T-helper 22 cell (primary cell): ENCODE results near the gene UBE2U.
"Not testable (repeated sequence)": the region's sequence is repeated elsewhere in the genome, so short reads cannot be mapped to it uniquely, and the experiment has no call there.

ENCODE experiments used
- DNase-seq: peaks from one replicate; pipeline ENCODE4 v3.0.0-alpha.2; 2020; ENCODE audit warnings: low read depth

Gene UBE2U

DNA sequence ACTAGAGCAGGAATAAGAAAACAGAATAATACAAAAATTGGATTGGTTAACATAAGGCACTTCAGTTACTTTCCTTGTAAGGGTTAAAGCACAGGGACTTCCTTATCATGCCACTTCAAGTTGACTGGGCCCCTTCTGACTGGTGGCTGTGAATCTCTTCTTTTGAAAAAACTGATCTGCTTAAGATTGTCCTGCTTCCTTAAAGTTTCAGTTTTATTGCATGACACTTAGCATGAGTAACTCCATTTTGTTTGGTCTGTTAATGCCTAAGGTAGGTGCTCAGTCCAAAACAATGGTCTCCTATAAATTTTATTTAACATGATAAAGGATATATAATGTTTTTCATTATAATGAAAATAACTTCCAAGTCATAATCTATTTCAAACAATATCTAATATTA, 37.6 kb downstream of the UBE2U start:
- DNase-seq = no peak

DNA sequence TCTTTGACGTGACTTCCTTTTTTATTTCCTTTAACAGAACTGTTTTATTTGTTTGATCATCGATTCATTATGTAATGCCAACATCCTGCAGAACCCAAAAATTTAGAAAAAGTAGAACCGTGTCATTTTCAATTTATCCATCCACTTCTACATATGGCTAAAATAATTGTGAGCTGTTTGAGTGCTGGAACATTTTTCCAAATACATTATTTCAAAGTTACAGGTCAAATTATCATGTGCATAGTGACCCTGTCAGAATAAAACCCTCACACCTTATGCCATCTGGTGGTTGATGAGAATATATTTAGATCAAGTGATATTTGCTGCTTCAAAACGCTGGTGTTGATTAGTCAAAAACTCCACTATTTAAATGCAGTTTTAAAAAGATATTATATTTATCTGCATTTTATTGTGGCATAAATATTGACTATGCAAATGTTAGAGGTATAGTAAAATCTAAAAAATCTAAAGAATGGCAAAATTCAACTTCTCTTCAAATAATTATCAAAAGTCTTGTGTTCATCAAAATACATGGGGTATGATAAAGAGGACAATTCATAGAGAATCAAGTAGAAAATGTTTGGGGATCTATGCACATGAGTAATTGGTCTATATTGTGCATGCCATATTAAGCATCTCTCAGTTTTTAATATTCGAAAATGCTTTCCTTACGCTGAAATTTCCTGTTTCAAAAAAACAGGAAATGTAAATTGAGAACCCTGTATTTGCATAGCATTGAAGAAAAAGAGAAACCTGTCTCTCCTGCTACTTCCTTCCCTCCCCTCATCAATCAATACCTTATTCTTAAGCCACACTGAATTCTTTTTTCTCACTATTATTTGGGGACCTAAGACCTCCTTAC, 39.7 kb downstream of the UBE2U start:
- no peak for DNase-seq

DNA sequence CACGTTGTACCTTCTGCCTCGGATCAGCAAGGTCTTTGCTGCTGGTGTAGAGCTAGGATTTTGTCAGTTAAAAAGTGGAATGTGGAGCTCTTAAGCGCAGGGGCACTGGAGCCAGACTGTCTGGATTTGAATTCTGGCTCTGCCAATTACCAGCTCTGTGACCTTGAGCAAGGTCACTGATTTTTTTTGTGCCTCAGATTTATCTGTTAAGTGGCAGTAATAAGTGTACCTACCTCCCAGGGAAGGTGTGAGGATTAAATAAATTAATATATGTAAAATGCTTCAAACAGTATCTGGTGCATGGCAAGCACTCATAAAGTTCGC, 40.3 kb downstream of the UBE2U start:
- DNase-seq = no peak

DNA sequence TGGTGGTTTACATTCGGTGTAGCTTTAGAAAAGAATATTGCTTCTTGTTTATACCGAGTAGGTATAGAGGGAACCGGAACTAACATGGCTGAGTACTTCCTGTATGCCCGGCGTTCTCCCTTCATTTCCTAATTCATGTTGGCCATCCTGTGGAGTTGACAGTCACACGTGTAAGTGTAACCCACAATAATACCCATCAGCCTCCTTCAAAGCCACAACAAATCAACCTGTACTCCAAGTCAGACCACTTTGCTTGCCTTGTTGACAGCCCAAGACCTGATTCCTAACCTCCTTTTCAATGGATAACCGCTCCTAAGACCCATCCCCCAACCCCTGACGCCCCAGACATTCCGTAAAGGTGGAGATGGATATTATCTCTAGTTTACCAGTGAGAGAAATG, 42.1 kb downstream of the UBE2U start:
- no peak for DNase-seq

DNA sequence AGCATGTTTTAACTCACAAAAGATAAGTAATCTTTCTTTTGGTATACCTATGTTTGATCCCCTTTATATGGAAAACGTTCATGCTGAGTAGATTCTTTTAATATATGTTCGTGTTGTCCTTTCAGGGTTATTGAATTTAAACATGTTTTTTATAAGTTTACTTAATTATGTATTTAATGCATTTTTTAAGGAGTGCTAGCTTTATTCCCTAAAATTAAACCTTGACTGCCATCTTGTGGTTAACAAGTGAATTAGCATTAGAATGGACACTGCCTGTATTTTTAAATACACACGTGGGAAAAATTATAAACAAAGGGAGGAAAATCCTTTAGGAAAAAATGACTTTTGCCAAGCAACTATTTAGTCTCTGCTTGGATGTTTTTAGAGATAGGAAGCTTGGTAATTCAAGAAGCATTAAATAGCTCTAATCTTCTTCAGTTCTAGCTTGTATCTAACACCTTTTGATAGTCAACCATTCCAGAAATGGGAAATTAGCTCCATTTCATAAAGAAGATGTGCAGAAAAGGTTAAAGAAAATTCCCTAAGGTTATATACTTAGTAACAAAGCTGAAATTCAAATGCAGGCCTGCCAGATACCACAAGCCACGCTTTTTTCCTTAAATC, 43.0 kb downstream of the UBE2U start:
- no peak for DNase-seq

DNA sequence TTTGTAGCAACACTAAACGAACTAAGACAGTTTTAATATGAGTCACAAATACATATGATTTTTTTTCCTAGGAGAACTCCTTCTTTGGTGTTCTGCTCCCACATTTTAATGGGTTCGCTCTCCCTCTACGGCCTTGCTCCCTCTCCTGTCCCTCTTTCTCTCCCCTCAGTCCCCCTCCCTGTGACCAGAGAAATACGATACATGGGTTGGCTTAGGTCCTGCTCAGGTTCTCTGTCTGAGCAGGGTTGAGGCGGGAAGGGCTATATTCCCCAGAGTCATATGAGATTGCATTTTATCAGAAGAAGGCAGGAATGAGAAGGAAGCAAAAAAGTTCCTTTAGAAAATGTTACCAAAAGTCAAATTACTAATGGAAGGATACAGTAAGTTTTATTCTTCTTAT, 44.6 kb downstream of the UBE2U start:
- no peak for DNase-seq

DNA sequence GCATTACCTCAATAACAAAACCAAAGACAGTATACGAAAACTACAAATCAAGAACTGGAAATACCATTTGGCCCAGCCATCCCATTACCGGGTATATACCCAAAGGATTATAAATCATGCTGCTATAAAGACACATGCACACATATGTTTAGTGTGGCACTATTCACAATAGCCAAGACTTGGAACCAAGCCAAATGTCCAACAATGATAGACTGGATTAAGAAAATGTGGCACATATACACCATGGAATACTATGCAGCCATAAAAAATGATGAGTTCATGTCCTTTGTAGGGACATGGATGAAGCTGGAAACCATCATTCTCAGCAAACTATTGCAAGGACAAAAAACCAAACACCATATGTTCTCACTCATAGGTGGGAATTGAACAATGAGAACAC, 47.0 kb downstream of the UBE2U start:
- DNase-seq = not testable (repeated sequence)

DNA sequence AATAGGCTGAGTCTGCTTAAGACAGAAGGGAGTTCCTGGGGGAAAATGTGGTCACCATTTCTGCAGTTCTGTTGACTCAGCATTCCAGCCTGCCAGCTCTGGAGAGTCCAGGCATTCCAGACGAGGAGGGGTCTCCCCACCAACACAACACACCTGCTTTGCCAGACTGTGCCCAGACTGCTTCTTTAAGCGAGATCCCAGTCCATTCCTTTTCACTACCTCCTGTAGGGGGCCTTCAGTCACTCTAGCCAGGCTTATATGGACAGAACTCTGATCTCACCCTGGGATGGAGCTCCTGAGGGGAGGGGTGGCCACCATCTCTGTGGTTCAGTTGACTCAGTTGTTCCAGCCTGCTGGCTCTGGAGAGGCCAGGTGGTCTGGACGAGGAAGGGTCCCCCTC, 48.5 kb downstream of the UBE2U start:
- DNase-seq = no peak

DNA sequence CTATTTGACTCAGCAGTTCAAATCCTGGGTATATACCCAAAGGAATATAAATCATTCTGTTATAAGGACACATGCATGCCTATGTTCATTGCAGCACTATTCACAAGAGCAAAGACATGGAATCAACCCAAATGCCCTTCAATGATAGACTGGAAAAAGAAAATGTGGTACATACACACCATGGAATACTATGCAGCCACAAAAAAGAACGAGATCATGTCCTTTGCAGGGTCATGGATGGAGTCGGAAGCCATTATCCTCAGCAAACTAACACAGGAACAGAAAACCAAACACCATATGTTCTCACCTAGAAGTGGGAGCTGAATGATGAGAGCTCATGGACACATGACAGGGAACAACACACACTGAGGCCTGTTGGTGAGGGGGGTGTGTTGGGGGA, 53.8 kb downstream of the UBE2U start:
- not testable (repeated sequence) for DNase-seq

DNA sequence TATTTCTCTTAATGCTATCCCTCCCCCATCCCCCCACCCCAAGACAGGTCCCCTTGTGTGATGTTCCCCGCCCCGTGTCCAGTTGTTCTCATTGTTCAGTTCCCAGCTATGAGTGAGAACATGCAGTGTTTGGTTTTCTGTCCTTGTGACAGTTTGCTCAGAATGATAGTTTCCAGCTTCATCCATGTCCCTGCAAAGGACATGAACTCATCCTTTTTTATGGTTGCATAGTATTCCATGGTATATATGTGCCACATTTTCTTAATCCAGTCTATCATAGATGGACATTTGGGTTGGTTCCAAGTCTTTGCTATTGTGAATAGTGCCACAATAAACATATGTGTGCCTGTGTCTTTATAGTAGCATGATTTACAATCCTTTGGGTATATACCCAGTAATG, 55.0 kb downstream of the UBE2U start:
- not testable (repeated sequence) for DNase-seq

DNA sequence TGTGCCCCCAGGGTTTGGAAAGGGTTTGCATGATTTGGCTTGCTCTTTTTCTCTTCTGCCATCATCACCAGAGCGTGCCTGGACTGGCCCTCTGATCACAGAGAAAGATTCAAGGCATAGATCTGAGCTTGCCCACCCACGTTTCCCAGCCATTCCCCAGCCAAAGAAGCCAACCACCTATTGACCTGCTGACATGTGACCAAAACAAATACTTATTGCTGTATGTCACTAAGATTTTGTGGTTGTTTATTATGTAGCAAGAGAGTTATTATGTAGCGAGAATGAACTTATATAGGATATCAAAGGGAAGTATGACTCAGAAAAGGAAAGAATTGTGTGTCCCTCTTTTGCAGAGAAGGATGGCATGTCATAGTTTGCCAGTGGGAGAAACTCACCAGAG, 59.9 kb downstream of the UBE2U start:
- DNase-seq = no peak

DNA sequence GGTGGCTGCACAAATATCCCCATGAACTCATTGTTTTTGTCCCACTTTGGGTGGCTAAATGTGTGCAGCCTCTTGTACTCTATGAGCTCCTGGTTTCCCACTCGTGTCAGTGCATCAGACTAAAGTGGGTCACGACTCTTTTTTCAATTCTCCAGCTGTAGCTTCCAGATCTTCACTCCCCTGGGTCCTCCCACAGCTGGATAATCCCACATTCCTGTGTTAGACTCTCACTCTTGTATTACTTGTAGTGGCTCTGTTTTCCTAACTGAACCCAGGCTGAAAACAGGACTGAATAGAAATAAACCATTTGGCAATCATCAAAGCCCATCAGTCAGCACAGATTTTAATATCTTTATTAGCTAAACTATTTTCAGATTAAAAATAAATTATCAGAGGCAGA, 60.4 kb downstream of the UBE2U start:
- no peak for DNase-seq

DNA sequence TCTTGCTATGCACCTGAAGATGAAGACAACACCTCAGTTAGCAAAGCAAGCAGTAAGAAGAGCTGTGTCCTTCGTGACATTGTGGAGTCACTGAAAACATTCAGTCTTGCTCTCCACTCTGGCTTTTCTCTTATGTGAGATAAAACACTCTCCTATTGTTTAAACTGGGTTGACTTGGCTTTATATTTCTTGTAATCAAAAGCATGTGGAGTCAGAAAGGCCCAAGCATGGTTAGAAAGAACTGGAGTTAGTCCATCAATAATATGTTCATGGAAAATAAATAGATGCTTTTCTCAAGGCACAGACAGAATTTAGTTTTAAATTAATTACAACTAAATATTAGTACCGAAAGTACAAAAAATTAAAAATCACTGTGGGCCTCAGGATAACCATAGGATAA, 61.7 kb downstream of the UBE2U start:
- no peak for DNase-seq

DNA sequence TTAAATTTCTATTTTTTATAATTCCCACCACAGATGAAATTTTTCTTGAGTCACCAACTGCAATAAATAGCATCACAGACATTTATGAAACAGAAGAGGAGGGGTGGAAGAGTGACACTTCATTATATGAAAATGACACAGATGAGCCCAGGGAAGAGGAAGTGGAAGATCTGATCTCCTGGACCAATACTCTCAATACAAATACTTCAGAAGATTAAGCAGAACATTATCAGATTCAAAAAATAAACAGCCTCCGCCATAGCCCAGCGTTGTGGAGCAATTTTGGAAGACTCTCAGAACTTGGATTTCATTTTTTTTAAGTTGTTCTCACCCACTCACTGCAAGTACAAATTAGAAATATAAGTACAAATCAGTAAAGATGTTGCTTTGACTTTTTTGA, 63.6 kb downstream of the UBE2U start:
- DNase-seq = no peak

DNA sequence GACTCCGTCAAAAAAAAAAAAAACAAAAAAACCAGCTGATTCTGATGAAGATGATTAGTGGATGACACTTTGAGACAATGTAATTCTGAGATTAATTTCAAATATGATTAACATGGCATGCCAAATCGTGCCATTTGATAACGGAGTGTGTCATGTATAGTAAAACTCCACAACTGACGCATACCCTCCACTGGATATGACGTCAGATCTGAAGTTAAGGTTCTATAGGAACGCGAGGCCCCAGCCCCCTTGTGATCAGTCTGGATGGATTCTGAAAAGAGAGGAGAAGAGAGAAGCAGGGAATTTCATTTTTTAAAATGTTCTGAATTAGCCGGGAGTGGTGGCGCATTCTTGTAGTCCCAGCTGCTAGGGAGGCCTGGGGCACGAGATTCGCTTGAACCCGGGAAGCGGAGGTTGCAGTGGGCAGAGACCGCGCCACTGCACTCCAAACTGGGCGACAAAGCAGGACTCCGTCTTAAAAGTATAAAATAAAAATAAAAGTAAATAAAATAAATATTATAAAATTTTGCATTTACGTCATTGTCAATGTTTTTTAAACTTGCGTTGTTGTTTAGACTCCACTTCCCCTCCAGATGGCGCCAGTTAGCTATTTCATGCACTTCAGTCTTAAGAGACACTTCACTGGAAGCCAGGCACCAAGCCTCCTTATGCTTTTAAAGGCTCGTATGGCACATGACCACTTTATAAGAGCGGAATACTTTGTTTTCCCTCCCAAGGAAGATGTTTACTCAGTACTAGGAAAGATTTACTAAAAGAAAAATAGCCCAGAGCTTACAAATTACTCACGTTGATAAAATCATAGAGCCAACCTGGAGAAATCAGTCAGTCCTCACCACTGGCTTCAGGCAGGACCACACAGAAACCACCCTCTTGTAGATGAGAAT, 65.5 kb downstream of the UBE2U start:
- peak; percentile 23 for DNase-seq

DNA sequence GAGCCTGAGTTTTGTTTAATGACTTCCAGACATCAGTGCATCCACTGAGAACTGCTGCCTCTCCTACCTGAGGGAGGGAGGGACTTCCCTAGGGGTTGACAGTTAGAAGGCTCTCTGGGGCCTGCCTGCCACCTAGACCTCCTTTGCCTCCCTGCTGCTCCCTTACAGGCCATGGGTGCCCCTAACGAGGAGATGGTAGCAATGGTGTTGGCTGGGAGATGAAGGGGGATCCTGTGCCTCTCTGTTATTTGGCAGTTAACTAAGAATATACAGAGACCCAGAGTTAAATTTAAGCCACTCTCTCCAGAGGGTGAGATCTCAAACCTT, 66.1 kb downstream of the UBE2U start:
- DNase-seq = no peak

DNA sequence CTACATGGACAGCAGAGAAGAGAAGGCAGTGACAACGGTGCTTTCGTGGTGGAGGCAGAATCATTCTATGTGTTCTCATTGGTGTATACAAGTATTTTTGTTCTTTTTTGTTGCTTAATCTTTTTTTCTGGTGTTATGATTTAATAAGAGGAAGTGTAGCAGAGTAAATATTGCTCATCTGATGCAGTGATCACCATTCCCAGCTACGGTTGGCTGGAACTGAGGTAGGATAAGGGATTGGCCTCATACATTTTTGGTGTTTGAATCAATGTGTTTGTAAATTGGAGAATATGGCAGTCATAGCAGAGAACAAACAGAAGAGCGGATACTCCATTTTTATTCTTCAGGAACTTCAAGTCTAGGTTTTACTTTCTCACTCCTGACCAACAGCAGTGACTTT, 76.6 kb downstream of the UBE2U start:
- DNase-seq = no peak

DNA sequence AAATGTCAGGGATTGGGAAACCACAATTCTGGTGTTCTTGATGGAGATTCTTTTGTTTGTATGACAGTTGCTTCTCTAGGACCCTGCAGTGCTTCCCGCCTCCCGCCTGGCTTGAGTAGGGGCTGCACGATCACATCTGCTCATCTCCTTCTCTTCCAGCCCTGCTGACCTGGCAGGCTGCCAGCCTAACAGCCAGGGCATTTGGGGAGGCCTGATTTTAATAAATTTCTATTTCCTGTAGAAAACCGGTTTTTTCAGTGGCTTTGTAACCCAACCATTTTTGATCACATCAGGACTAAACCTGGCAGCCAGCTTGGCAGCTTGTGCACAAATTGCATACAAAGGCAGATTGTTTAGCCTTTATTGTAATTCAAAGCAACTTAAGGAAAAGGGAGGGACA, 78.9 kb downstream of the UBE2U start:
- no peak for DNase-seq

DNA sequence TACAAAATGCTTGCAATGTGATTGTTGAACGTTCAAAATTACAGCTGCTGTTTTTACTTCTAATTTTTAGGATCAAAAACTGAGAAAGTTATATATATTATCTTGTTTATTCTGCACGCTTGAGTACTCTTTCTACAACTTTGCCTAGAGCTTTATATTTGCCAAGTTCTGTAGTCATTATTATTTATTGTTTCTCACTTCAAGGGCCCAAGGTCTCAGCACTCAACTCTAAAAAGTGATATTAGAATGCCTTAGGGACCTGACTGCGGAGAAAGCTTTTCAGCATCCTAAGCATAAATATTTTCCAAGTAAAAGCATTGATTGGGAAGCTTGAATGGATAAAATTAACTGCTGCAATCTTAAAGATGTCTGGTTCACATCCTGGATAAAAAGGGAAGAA, 83.6 kb downstream of the UBE2U start:
- DNase-seq = no peak

DNA sequence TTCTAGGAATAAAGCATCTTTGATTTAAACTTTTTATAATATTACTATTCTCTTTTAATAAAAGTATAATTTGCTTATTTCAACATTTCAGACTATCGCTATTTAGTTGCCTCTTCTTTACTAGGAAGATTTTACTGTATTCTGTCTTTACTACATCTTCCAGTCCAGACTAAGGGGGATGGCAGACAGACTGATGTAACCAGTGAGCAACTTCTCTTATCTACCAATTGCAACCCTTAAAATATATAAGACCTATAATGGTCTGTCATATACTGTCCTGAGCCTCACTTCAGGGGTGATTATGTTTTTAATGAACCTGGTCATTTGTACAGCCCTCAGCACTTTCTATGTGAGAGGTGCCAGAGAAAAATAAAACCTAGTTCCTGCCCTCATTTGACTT, 87.0 kb downstream of the UBE2U start:
- DNase-seq = no peak

DNA sequence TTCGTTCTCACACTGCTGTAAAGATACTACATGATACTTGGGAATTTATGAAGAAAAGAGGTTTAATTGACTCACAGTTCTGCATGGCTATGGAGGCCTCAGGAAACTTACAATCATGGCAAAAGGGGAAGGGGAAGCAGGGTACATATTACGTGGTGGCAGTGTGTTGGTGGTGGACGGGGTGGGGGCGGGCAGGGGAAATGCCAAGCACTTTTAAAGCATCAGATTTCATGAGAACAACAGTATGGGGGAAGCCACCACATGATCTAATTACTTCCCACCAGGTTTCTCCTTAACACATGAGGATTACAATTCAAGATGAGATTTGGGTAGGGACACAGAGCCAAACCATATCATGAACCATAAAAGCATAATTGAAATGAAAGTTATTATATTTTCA, 88.5 kb downstream of the UBE2U start:
- DNase-seq = no peak

DNA sequence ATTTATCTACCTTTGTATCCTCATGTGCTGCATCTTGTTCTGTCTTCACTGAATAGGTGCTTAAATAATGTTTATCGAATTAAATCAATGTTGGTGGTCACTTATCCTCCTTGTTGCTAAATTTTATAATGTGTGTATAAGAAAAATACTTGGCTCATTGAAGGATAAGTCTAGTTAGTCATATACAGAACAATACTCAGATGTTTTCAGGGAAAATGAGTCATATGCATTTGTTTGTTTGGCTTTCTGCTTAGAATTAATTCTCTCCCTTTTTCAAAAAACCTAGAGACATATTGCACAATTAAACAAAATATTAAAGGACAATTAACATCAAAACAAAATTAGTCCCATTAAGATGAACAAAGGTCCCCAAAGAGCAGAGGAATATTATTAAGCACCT, 89.0 kb downstream of the UBE2U start:
- DNase-seq = no peak

DNA sequence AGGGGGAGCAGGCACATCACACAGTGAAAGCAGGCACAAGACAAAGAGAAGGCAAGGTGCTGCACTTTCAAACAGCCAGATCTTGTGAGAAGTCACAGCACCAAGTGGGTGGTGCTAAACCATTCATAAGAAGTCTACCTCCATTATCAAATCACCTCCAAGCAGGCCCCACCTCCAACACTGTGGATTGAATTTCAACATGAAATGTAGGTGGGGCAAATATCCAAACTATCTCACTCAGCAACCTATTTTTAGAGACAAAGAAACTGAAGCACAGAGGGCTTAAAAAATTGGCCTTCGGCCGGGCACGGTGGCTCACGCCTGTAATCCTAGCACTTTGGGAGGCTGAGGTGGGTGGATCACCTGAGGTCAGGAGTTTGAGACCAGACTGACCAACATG, 90.4 kb downstream of the UBE2U start:
- DNase-seq = no peak
